ENCODE measurements around the gene SAMD10.

DNA sequence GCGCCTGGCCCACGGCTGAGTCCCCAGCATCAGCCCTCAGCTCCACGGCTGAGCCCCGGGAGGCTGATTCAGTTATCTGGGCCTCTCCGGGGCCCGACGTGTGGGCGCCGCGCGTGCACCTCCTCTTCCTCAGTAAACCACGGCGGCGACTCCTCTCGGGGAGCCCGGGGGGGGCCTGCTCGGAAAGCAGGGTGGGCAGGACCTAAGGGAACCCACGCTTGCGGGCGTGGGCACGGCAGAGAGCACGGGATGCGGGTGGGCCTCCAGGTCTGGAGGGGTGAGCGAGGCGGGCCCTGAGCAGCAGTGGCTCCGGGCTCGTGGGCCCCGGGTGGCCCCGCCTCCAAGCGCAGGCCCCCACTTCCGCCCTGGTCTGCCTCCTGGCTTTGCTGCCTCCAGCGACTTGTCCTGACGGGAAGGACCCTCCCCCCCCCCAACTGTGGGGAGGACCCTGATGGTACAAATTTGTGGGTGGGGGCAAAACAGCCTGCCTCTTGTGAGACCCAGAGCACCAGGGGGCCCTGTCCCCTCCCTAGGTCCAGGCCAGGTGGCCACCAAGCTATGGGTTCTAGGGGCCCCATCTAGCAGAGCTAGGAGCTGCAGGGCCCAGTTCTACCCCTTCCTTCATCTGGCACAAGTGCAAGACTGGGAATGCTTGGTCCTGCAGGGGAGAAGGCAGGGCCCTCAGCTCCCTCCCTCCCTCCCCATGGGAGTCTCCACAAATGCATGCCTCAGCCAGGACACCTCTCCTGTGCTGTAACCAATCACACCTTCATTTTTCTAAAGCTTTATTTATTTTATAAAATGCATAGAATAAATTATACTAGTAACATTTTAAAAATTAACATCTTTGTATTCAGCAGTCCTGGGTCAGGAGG, 40.1 kb downstream of the SAMD10 start:
- TF ChIP-seq TAF1 (IDR thresholded peaks at IDR 0.05; ENCODE audit: borderline replicate concordance, low read depth, low read length) (no peak), POLR2A (IDR thresholded peaks at IDR 0.05; ENCODE audit: low read depth, low read length) (no peak)
